ENCODE results near the gene ZMYM3. TPM values are rescaled to one million over a fixed set of nuclear protein-coding genes. Genes with fewer than 3 reads are reported as not detected.

Gene ZMYM3
- total and polyA plus RNA-seq, 2 donors (not counting 1 experiment from before 2014, with no cell fraction given) = 21.8 to 40.6 TPM

DNA sequence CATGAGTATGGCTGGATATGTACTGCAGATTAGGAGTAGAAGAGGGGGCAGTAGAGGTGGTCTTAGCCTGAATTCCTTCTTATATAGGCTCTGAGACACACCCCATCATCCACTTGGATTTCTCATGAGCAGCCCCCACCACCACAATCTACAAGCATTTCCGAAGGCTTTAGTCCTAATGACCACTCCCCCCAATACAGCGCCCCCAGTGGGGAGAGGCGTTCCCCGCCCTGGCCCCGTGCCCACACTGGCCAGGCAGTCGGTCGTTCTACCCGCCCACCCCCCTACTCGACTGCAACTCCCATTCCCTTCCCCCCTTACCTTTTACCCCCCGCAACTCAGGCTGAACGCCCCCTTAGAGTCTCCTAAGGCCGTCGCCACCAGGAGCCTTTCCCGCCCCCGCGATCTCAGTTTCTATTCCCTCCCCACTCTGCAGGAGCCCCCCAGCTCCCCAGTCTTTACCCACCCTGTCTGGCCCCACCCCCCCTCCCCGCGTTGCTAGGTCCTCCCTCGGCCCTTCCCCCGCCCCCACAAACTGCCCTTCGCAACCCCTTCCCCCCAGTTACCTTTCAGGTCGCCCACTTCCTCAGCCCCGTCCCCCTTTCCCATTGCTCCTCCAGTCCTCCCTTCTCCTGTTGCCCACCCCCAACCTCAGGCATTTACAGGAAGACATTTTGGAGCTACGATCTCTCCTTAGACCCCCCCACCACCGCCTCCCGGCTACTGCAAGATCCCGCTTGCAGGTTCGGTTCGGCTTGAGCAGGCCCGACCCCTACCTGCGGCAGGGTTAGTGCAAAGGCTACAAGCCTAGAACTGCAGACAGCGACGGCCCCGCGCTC lies 468 bp downstream of the ZMYM3 start:
- Histone ChIP-seq H3K4me1 (ENCODE audit: control insufficient read depth in 2 of 2, insufficient read depth in 2 of 2, low read length in 2 of 2) (peaks cover 15 to 22% of the 10 kb centered on the region in 2 donors), H3K9ac (ENCODE audit: low read length) (peak overlapping the region; percentile 76), H2AFZ (ENCODE audit: insufficient read depth, low read depth, low read length, poor library complexity, severe bottlenecking) (peak overlapping the region; percentile 82), H3K36me3 (replicated peaks in 1 of 2; ENCODE audit: control extremely low read depth in 1 of 2, control insufficient read depth in 1 of 2, extremely low read depth in 1 of 2, insufficient read depth in 2 of 2, low read length in 1 of 2) (peaks cover 0 to 4% of the 10 kb centered on the region in 2 experiments), H3K9me3 (ENCODE audit: control extremely low read depth in 1 of 3, control insufficient read depth in 2 of 3, insufficient read depth in 1 of 3, low read length in 2 of 3) (no peaks in the 10 kb centered on the region), H4K20me1 (ENCODE audit: control insufficient read depth, insufficient read depth, low read length, poor library complexity, severe bottlenecking) (no peaks in the 10 kb centered on the region), H3K4me2 (replicated peaks; ENCODE audit: low read depth, low read length, poor library complexity, severe bottlenecking) (peak overlapping the region; percentile 84), H3K4me3 (ENCODE audit: control extremely low read depth in 1 of 5, extremely low read depth in 1 of 5, insufficient read depth in 1 of 5, low read depth in 2 of 5, low read length in 4 of 5) (peak overlapping the region; percentile 54 to 84 (median 80)), H3K79me2 (ENCODE audit: control insufficient read depth, insufficient read depth, low read length) (peaks cover 8% of the 10 kb centered on the region), H3K27ac (ENCODE audit: low read length in 2 of 2) (peak overlapping the region in 1 of 2 donors; percentile 84), H3K27me3 (replicated peaks in 1 of 4; ENCODE audit: control extremely low read depth in 1 of 4, control insufficient read depth in 3 of 4, insufficient read depth in 4 of 4, low read length in 3 of 4) (no peaks in the 10 kb centered on the region)
- Mint-ChIP-seq H3K27me3 (no peaks in the 10 kb centered on the region), H3K4me1 (peaks cover 23% of the 10 kb centered on the region), H3K27ac (peak overlapping the region; percentile 89), H3K4me3 (peak overlapping the region; percentile 88), H3K9me3 (ENCODE audit: insufficient read depth) (no peaks in the 10 kb centered on the region)
- CTCF ChIA-PET = interaction anchor here (1.0 to 2.5 kb wide), 3 partner anchors 30 to 74 kb away, joined by 3 to 14 read pairs (median 4); partner anchors contain the start of gene NONO
- DNase-seq (peak; percentile 32), ATAC-seq (ENCODE audit: low read depth) (no peak)
- TF ChIP-seq EZH2 (IDR thresholded peaks at IDR 0.05; ENCODE audit: borderline replicate concordance, insufficient read depth, low read depth, low read length, poor library complexity, severe bottlenecking) = no peak
- TF ChIP-seq, protein P1, sequence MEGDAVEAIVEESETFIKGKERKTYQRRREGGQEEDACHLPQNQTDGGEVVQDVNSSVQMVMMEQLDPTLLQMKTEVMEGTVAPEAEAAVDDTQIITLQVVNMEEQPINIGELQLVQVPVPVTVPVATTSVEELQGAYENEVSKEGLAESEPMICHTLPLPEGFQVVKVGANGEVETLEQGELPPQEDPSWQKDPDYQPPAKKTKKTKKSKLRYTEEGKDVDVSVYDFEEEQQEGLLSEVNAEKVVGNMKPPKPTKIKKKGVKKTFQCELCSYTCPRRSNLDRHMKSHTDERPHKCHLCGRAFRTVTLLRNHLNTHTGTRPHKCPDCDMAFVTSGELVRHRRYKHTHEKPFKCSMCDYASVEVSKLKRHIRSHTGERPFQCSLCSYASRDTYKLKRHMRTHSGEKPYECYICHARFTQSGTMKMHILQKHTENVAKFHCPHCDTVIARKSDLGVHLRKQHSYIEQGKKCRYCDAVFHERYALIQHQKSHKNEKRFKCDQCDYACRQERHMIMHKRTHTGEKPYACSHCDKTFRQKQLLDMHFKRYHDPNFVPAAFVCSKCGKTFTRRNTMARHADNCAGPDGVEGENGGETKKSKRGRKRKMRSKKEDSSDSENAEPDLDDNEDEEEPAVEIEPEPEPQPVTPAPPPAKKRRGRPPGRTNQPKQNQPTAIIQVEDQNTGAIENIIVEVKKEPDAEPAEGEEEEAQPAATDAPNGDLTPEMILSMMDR (IDR thresholded peaks at IDR 0.05) = peak; percentile 32
- POLR2A ChIA-PET = interaction anchor here (0.6 to 3.1 kb wide), 7 partner anchors 30 to 113 kb away, joined by 3 to 43 read pairs (median 7); partner anchors contain the start of genes NLGN3, NONO and TAF1
- 0% methylated on average over 3 of the region's 35 CpGs for WGBS (ENCODE audit: insufficient coverage)
- intact Hi-C loops (cut with micrococcal nuclease) = loop anchor here (1.0 to 10.0 kb wide), 7 partner anchors 30 to 281 kb away; partner anchors contain the start of genes FOXO4, IL2RG, NONO and OGT

DNA sequence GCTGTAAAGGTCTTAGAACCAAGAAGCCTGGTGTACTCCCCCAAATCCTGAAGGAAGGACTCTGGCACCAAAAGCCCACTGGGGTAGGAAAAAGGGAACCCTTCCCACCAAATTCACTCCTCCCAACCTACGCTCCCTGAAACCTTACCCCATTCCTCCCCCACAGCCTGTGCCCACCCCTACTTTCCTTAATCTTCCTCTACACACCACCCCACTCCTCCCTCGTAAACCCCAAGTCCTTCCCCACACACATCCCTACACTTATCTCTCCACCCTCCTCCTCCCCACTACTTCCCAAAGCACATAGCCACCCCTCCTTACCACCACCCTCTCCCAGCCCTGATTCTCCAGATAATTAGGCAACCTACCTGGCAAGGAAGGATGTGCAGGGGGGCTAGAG lies 1.7 kb downstream of the ZMYM3 start:
- peak overlapping the region; percentile 84 for H3K4me2 ChIP-seq (replicated peaks; ENCODE audit: low read depth, low read length, poor library complexity, severe bottlenecking)
- no peak overlapping the region for H3K4me3 ChIP-seq (ENCODE audit: control extremely low read depth in 1 of 5, extremely low read depth in 1 of 5, insufficient read depth in 1 of 5, low read depth in 2 of 5, low read length in 4 of 5)
- intact Hi-C loops (cut with micrococcal nuclease) = loop anchor here (10.0 kb wide), 2 partner anchors 157 to 283 kb away; partner anchors contain the start of genes FOXO4 and OGT
- H3K4me1 ChIP-seq (ENCODE audit: control insufficient read depth in 2 of 2, insufficient read depth in 2 of 2, low read length in 2 of 2) = peaks cover 15 to 22% of the 10 kb centered on the region in 2 donors
- no peak overlapping the region for H3K27ac Mint-ChIP-seq
- H3K9me3 ChIP-seq (ENCODE audit: control extremely low read depth in 1 of 3, control insufficient read depth in 2 of 3, insufficient read depth in 1 of 3, low read length in 2 of 3) = no peaks in the 10 kb centered on the region
- no peak overlapping the region for H3K9ac ChIP-seq (ENCODE audit: low read length)
- H3K4me1 Mint-ChIP-seq = peaks cover 23% of the 10 kb centered on the region
- H3K36me3 ChIP-seq (replicated peaks in 1 of 2; ENCODE audit: control extremely low read depth in 1 of 2, control insufficient read depth in 1 of 2, extremely low read depth in 1 of 2, insufficient read depth in 2 of 2, low read length in 1 of 2) = peaks cover 0 to 15% of the 10 kb centered on the region in 2 experiments
- 34% methylated on average over 2 of the region's 2 CpGs for WGBS (ENCODE audit: insufficient coverage)
- H4K20me1 ChIP-seq (ENCODE audit: control insufficient read depth, insufficient read depth, low read length, poor library complexity, severe bottlenecking) = no peaks in the 10 kb centered on the region
- ChIA-PET POLR2A (no interaction called here), CTCF (no interaction called here)
- TF ChIP-seq, protein P1 (IDR thresholded peaks at IDR 0.05) = no peak
- TF ChIP-seq EZH2 (IDR thresholded peaks at IDR 0.05; ENCODE audit: borderline replicate concordance, insufficient read depth, low read depth, low read length, poor library complexity, severe bottlenecking) = no peak
- no peaks in the 10 kb centered on the region for H3K27me3 Mint-ChIP-seq
- DNase-seq (no peak), ATAC-seq (ENCODE audit: low read depth) (no peak)
- no peak overlapping the region for H2AFZ ChIP-seq (ENCODE audit: insufficient read depth, low read depth, low read length, poor library complexity, severe bottlenecking)
- H3K27ac ChIP-seq (ENCODE audit: low read length in 2 of 2) = no peak overlapping the region
- H3K9me3 Mint-ChIP-seq (ENCODE audit: insufficient read depth) = no peaks in the 10 kb centered on the region
- peak overlapping the region; percentile 47 for H3K4me3 Mint-ChIP-seq
- peaks cover 8% of the 10 kb centered on the region for H3K79me2 ChIP-seq (ENCODE audit: control insufficient read depth, insufficient read depth, low read length)
- H3K27me3 ChIP-seq (replicated peaks in 1 of 4; ENCODE audit: control extremely low read depth in 1 of 4, control insufficient read depth in 3 of 4, insufficient read depth in 4 of 4, low read length in 3 of 4) = no peaks in the 10 kb centered on the region
